22Rv1 (cell line): ENCODE data around the gene LRBA.

Source experiments
- CTCF ChIP-seq: fragments of 450-650 bp; IDR thresholded peaks from 2 replicates; pipeline ENCODE4 v1.5.1; 2017; ENCODE audit warnings: mild to moderate bottlenecking
- ZFX ChIP-seq: fragments of 450-650 bp; IDR thresholded peaks from 2 replicates; pipeline ENCODE4 v1.6.1; 2017; ENCODE audit warnings: antibody characterized with exemption, borderline replicate concordance

GRCh38 chr4:151035911-151036310, 20.8 kb upstream of the LRBA start:
- TF ChIP-seq CTCF (no peak), ZFX (no peak)
